Breast epithelium (tissue), 4 donors: ENCODE data around the gene TMF1. TPM values are rescaled to one million over a fixed set of nuclear protein-coding genes. Genes with fewer than 3 reads are reported as not detected.
A peak's percentile ranks its signal among the peaks of the same experiment; 100 is the strongest.

ENCODE experiments used
- DNase-seq, 2 donors: peaks; one replicate each; pipeline ENCODE4 v3.0.0-alpha.2; 2019; ENCODE audit warnings: low spot score in 2 of 2
- H3K27ac ChIP-seq, 2 donors: fragments of 200-600 bp; sonication (generic) in 1 of 2; one replicate each; pipeline ENCODE4 v1.5.1; 2016 to 2019; ENCODE audit warnings: mild to moderate bottlenecking in 1 of 2
- H3K27me3 ChIP-seq, 2 donors: fragments of 200-600 bp; sonication (generic) in 1 of 2; one replicate each; pipeline versions ENCODE4 v1.5.1 to v1.6.0; 2017 to 2019; ENCODE audit warnings: control low read depth in 1 of 2, mild to moderate bottlenecking in 1 of 2
- H3K36me3 ChIP-seq: fragments of 200-600 bp; one replicate; pipeline ENCODE4 v1.5.1; 2019
- H3K4me1 ChIP-seq, 2 donors: fragments of 200-600 bp; sonication (generic); one replicate each; pipeline ENCODE4 v1.5.1; 2016 to 2019; ENCODE audit warnings: control low read depth in 1 of 2
- H3K4me3 ChIP-seq, 3 donors: fragments of 200-600 bp; sonication (generic); 1 replicate in 2 of 3; 2 replicates in 1 of 3; pipeline ENCODE4 v1.5.1; 2016 to 2019; ENCODE audit warnings: mild to moderate bottlenecking in 3 of 3, moderate library complexity in 2 of 3
- H3K9me3 ChIP-seq, 2 donors: fragments of 200-600 bp; sonication (generic) in 1 of 2; one replicate each; pipeline ENCODE4 v1.5.1; 2016 to 2019; ENCODE audit warnings: control low read depth in 1 of 2
- CTCF ChIP-seq, 3 donors: fragments of 450-650 bp; IDR thresholded peaks; one replicate each; pipeline ENCODE4 v1.5.1; 2016 to 2017; ENCODE audit warnings: antibody characterized with exemption in 3 of 3, mild to moderate bottlenecking in 3 of 3, moderate library complexity in 3 of 3
- POLR2A ChIP-seq: fragments of 450-650 bp; IDR thresholded peaks from one replicate; pipeline ENCODE4 v1.6.1; 2016; ENCODE audit warnings: antibody characterized with exemption, mild to moderate bottlenecking, moderate library complexity
- POLR2AphosphoS5 ChIP-seq, 3 donors: sonication (generic); formaldehyde crosslinking; IDR thresholded peaks; one replicate each; pipeline ENCODE4 v1.6.1; 2017; ENCODE audit warnings: antibody characterized with exemption in 3 of 3
- intact Hi-C: fragments of 100-400 bp; cut with DNase I; formaldehyde crosslinking; loops from one replicate; pipeline ENCODE4 v1.15.1; 2023; ENCODE audit warnings: low total_unique reads
- total RNA-seq, 3 donors: library from RNA; depleted of rRNA; stranded (reverse); fragments of >200 nt; gene quantifications; one replicate each; pipeline ENCODE4 v1.1.0, GENCODE V29; 2016

TMF1 gene
- total RNA-seq, 3 donors from 2014 or later: 33.4 to 61.5 (median 50.1) TPM

- Histone ChIP-seq H3K36me3 (no peaks in the 10 kb centered on the region), H3K27ac (peak overlapping the region; percentile 81 to 92), H3K27me3 (no peaks in the 10 kb centered on the region), H3K4me1 (peaks cover 4 to 52% of the 10 kb centered on the region in 2 donors), H3K4me3 (no peak overlapping the region), H3K9me3 (no peaks in the 10 kb centered on the region)
- no peak for DNase-seq
- intact Hi-C loops: no loop called here
- TF ChIP-seq CTCF (IDR thresholded peaks at IDR 0.05) (peak in 1 of 3 donors; percentile 12), POLR2A (no peak)
These were observed 42.5 kb upstream of the TMF1 start for GRCh38 chr3:69094467-69095205.

GRCh38 chr3:69092030-69092516, 39.9 kb upstream of the TMF1 start:
- no peak for DNase-seq

GRCh38 chr3:69091389-69092029, 39.4 kb upstream of the TMF1 start:
- Histone ChIP-seq H3K9me3 (no peaks in the 10 kb centered on the region), H3K27ac (peak overlapping the region; percentile 83 to 92), H3K27me3 (no peaks in the 10 kb centered on the region), H3K36me3 (no peaks in the 10 kb centered on the region), H3K4me3 (no peak overlapping the region), H3K4me1 (peaks cover 4 to 74% of the 10 kb centered on the region in 2 donors)
- intact Hi-C loops: no loop called here
- TF ChIP-seq POLR2AphosphoS5 (IDR thresholded peaks at IDR 0.05): no peak
- no peak for TF ChIP-seq CTCF (IDR thresholded peaks at IDR 0.05)
- no peak for TF ChIP-seq POLR2A
- DNase-seq: no peak

More at GRCh38 chr3:69092030-69092516, 39.9 kb upstream of the TMF1 start:
- H3K36me3 ChIP-seq: no peaks in the 10 kb centered on the region
- H3K27me3 ChIP-seq: no peaks in the 10 kb centered on the region
- no peak for TF ChIP-seq POLR2AphosphoS5 (IDR thresholded peaks at IDR 0.05)
- no peak for TF ChIP-seq CTCF (IDR thresholded peaks at IDR 0.05)
- TF ChIP-seq POLR2A: no peak
- peak overlapping the region; percentile 79 to 92 for H3K27ac ChIP-seq
- intact Hi-C loops: no loop called here
- H3K4me1 ChIP-seq: peaks cover 4 to 72% of the 10 kb centered on the region in 2 donors
- H3K9me3 ChIP-seq: no peaks in the 10 kb centered on the region
- H3K4me3 ChIP-seq: peak overlapping the region in 1 of 3 donors; percentile 23

- H3K4me1 ChIP-seq: peaks cover 4 to 65% of the 10 kb centered on the region in 2 donors
- H3K4me3 ChIP-seq: peak overlapping the region in 1 of 3 donors; percentile 18
- intact Hi-C loops: no loop called here
- peak overlapping the region; percentile 83 to 92 for H3K27ac ChIP-seq
- no peak for TF ChIP-seq CTCF (IDR thresholded peaks at IDR 0.05)
- TF ChIP-seq POLR2AphosphoS5 (IDR thresholded peaks at IDR 0.05): no peak
- no peak for TF ChIP-seq POLR2A
- no peaks in the 10 kb centered on the region for H3K27me3 ChIP-seq
- no peaks in the 10 kb centered on the region for H3K36me3 ChIP-seq
- DNase-seq: no peak
- no peaks in the 10 kb centered on the region for H3K9me3 ChIP-seq
These were observed 37.9 kb upstream of the TMF1 start for GRCh38 chr3:69090021-69090420.

- peak overlapping the region; percentile 67 to 92 for H3K27ac ChIP-seq
- H3K9me3 ChIP-seq: no peaks in the 10 kb centered on the region
- peak overlapping the region in 2 of 3 donors; percentile 36 to 91 for H3K4me3 ChIP-seq
- peaks cover 1 to 48% of the 10 kb centered on the region in 2 donors for H3K4me1 ChIP-seq
- no peaks in the 10 kb centered on the region for H3K36me3 ChIP-seq
- no peaks in the 10 kb centered on the region for H3K27me3 ChIP-seq
- TF ChIP-seq POLR2A (no peak), POLR2AphosphoS5 (IDR thresholded peaks at IDR 0.05) (no peak), CTCF (IDR thresholded peaks at IDR 0.05) (no peak)
- no peak for DNase-seq
- intact Hi-C loops: no loop called here
These were observed 35.9 kb upstream of the TMF1 start for GRCh38 chr3:69088063-69088462.
